ENCODE results near the gene PES1.
"Not testable (repeated sequence)": the region's sequence is repeated elsewhere in the genome, so short reads cannot be mapped to it uniquely, and the experiment has no call there.

The PES1 gene

DNA sequence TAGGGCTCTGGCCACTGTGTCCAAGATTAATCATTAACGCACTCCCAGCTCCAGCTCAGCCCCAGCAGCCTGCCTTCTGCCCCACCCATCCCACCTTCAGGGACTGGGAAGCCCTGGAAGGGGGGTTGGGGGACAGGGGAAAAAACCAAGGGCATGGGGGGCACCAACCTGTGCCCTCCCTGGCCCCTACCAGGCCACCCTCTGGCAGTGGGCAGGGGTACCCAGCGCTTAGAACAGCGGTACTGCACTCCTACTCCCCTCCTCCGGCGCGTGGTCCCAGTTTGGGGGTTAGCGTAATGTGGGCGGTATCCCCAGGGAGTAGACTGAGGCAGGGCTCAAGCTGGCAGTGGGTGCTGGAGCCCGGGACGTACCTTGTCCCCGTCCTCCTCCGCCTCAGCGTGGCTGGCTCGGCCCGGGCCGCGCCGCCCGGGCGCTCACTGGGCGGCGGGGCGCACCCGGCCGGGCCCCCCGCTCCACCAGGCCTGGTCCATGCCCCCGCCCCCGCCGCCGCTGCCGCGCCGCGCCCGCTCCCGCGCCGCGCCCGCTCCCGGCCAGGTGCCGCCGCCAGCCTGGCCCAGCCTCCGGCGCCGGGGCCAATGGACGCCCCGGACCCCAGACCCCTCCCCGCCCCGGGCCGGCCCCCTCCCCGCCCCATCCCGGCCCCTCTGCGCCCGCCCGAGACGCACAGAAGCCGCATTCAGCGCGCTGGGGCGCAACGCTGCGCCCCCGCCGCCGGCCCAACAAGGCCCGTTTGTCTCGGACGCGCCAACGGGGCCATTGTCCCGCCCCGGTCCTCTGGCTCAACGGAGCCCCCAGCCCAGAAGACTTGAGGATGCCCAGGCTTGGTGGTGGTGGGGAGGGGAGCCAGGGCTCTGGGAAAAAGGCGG, 17.4 kb downstream of the PES1 start, which contains the start of gene GAL3ST1:
Gene GAL3ST1, minus strand, starts transcription at position 571 of the 887 bp plus-strand sequence. CDS start 17,273 bp downstream, outside the sequence.
- DNase-seq = no peak

DNA sequence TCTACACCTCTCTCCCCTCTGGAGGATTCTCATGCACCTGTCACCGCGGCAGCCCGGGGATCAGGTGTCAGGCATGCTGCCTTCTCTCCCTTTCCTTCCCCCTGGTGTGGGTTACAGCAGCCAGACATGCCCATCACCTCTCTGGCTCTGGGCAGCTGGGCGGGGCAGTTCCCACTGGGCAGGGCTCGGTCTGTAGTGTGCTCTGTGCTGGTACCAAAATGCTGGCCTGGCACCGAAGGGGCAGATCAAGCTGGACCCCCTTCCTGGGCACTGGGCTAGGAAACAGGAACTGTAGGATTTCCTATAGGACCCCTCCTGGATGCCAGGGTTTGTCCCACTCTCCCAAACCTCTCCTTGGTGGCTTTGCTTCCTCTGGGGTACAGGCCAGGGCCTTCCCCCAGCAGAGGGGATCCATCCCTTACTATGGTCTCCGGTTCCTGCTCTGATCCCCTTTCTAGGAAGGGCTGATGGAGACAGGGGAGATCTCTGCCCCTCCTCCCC, 18.1 kb downstream of the PES1 start:
- no peak for DNase-seq

DNA sequence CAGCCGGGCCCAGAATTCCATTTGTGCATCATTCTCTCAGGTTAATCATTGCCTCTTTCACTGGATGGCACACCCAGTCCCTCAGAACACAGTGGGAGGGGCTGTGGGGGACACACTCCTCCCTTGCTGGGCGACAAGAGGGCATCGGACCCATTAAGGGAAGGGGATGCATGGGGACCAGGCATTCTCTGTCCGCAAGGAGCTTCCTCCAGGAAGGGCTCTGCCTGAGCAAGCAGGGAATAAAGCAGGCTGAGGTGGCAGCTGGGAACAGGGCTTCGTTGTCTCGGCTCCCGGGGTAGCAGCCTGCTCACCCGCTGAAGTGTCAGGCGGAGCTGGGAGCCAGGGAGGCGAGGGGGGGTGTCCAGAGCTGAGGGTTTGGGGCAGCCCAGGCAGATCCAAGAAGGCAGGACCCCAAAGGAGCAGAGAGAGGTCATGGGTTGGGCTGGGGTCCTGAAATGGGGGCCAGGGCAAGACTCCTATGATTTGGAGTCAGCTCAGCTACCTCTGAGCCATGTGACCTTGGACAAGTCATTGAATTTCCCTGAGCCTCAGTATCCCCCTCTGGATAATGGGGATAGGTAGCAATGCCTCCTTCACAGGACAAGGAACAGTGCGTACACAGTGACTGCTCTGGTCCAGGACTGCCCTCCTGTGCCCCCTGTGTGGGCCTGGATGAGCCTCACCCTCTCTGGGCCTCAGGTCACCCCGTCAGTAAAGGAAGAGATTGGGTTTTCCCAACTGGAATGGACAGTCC, 18.7 kb downstream of the PES1 start:
- no peak for DNase-seq

GRCh38 chr22:30572210-30572609, 19.5 kb downstream of the PES1 start:
- no peak for DNase-seq

DNA sequence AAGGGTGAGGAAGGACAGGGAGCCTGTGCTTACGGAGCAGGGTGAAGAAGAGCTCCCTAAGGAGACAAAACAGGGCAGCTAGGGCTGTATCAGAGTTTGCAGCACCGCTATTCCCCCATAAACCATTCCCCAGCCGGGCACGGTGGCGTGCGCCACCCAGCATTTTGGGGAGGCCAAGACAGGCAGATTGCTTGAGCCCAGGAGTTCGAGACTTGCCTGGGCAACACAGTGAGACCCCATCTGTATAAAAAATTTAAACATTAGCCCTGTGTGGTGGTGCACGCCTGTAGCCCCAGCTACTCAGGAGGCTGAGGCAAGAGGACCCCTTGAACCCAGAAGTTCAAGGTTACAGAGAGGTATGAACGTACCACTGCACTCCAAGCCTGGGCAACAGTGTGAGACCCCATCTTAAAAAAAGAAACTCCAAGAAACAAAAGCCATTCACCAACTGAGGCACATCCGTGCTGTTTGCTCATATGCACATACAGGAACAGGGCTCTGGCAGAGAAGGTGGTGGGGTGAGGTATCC, 22.0 kb downstream of the PES1 start:
- DNase-seq = no peak

- DNase-seq = no peak
Measured at GRCh38 chr22:30568137-30568805, 23.4 kb downstream of the PES1 start.

DNA sequence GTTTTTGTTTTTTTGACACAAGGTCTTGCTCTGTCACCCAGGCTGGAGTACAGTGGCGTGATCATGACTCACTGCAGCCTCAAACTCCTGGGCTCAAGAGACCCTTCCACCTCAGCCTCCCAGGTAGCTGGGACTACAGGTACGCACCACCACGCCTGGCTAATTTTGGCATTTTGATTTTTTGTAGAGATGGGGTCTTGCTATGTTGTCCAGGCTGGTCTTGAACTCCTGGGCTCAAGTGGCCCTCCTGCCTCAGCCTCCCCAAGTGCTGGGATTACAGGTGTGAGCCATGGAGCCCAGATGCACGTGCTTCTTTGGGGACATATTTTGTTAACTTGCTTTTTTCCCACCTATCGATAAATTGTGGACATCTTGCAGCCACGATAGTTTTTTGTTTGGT, 24.4 kb downstream of the PES1 start:
- not testable (repeated sequence) for DNase-seq

- no peak for DNase-seq
Measured at GRCh38 chr22:30566125-30566524, 25.6 kb downstream of the PES1 start.

DNA sequence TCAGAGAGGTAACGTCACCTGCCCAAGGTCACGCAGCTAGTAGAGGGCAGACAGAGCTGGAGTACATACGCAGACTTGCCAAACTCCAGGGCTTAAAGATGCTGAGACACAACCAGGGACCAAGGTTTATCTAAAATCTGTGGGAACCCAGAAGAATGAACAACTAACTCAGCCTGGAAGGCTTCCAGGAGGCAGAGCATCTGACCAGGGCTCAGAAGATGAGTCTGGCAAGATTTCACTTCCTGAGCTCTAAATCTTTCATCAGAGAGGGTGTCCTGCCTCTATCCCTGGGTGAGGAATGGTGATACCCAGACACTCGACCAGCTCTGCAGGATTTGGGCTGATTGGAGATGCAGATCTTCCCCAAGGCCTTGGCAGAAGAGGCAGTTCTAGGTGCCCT, 26.4 kb downstream of the PES1 start:
- peak; percentile 40 for DNase-seq

DNA sequence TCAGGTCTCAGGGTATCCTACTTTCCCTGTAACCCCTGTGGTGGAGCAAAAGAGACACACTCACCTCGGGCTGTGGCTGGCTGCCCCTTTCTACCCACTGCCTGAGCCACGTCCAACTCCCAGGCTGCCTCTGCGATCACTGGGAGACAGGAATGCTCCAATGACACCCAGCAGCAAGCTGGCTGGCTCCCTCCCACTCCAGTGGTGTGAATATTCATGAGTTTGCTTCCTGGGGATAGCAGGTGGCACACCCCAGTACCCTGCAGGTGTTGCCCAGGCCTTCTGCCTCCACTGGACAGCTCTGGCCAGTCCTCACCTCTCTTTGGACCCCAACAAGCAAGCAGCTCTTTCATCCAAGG, 27.0 kb downstream of the PES1 start:
- no peak for DNase-seq

- no peak for DNase-seq
Measured at GRCh38 chr22:30564045-30564760, 27.5 kb downstream of the PES1 start.

GRCh38 chr22:30562366-30562765, 29.3 kb downstream of the PES1 start:
- no peak for DNase-seq

DNA sequence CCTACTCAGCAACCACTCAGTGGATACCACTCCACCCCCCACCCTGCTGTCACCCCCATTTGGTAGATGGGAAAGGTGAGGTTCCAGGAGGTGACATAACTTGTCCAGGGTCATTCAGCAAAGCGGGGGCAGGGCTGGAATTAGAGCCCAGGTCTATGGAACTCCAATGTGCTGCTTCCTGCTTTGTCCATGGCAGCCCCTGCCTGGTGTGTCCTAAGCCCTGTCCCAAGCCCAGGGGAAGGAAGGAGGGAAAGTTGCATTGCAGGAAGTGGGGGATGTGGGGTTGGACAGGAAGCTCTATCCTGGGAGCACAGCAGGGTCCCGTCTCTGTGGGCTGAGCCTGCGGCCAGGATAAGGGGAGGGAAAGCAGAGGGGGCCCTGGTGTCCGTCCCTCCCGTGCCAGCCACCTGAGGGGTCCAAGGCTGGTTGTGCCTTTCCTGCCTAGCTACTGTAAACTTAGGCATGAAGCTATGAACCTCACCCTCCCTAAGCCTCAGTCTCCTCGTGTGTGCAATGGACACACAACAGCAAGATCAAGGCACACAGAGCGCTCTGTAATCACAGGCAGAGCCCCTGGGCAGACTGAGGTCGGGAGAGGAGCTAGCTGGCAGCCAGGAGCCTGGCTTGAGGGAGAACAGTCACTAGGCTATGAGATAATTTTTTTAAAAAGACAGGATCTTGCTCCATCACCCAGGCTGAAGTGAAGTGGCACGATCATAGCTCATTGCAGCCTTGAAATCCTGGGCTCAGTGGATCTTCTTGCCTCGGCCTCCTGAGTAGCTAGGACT, 30.1 kb downstream of the PES1 start:
- DNase-seq = no peak

GRCh38 chr22:30560643-30561202, 31.0 kb downstream of the PES1 start:
- not testable (repeated sequence) for DNase-seq

DNA sequence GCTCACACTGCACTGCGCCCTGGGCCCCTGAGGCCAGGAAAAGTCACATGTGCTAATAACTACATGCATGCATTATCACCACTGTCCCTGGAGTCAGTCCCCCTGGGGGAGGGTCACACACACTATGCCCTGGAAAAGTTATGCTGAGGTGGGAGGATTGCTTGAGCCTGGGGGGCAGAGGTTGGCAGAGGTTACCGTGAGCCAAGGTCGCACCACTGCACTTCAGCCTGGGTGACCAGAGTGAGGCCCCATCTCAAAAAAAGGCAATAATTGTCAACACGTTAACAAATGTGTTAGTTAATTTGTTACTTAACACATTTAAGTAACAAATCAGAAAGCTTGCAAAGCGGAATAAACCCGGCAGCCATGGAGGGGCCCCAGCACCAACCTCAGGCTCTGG, 31.8 kb downstream of the PES1 start:
- no peak for DNase-seq

DNA sequence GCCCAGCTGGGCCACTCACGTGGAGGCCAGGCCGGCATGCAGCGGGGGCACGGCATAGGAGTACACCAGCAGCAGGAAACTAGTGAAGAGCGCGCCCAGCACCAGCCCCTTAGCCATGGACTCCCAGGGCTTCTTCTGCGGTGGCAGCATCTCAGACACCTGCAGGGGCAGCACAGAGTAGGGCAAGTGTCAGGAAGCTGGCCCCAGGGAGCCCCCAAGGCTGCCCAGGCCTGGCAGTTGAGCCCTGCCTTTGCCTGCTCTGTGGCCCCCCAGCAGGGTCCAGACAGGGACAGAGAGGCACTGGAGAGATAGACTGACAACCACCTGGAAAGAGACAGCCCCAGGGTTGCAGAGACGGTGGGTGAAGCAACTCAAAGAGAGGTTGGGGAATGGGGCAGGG, 34.5 kb downstream of the PES1 start:
- no peak for DNase-seq

DNA sequence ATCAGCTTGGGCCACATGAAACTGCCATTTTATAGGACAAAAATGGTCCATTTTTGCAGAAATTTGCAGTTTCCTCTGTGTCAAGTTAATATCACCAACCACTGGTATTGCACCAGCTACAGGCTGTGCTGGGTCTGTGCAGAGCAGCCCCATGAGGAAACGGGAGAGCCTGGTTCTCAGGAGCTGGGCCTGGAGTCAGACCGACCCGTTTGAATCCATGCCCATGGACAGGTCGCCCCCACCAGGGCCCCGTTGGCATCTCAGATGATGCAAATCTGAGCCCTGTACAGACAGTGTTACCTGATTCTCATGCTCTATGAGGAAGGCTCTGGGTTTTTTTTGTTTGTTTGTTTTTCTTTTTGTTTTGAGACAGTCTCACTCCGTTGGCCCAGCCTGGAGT, 35.3 kb downstream of the PES1 start:
- no peak for DNase-seq

GRCh38 chr22:30555282-30556210, 36.2 kb downstream of the PES1 start:
- DNase-seq = no peak

- no peak for DNase-seq
Measured at GRCh38 chr22:30553971-30554370, 37.7 kb downstream of the PES1 start.

GRCh38 chr22:30552719-30553118, 39.0 kb downstream of the PES1 start:
- DNase-seq = no peak

Data from EL (cell line).